Limb (tissue), 2 donors: ENCODE measurements around the gene MED27.
A peak's percentile ranks its signal among the peaks of the same experiment; 100 is the strongest.

Experiments
- DNase-seq, 2 donors: peaks; one replicate each; pipeline ENCODE4 v3.0.0-alpha.2; 2016; ENCODE audit errors: extremely low spot score in 2 of 2

MED27 gene

DNA sequence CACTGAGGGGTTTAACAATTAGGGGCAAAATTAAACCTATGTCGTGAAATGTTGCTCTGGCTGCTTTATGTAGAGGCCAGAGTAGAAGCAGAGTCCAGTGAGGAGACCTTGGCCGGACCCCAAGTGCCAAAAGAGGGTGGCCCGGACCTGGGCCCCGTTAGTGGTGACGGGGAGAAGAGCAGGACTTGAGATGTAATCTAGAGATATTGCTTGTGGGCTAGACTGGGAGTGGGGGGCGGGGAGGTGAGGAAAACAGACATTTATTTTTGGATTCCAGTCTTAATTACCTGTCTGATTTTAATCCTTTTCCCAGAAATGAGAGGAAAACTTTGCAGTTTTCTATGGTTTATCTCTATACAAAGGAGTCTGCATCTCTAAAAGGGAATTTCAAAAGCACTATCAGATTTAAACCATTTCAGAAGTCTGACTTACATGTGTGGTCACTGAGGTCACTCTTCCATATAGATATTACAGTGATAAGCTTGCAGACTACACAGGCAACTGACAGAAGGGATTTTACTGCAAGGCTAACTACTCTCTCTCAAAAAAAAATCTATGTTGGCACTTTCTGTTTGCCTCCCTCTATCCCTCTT lies 108.1 kb downstream of the MED27 start:
- DNase-seq, result no peak

DNA sequence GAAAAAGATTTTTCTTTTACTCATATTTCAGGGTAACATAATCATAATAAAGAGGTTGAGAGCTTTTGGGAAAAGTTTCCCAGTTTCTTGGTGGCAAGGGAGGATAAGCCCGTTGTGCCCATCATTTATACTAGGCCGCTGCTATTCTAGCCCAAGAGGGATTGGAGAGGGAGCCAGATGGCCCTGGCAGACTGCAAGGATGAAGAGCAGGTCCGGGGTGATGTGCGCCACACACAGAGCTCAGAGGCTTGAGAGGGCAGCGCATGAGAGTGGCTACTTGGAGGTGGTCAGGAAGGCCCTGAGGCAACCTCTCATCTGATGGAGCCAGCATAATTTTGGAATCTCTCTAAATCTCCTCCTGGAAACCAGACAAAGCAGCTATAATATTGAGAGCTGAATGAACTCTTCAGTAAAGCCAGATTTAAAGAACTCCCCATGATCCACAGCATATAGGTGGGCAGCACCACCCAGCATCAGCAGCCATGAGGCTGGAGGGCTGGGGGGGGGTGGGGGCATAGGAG lies 110.1 kb downstream of the MED27 start:
- no peak for DNase-seq

- DNase-seq, result no peak
These were observed 111.0 kb downstream of the MED27 start for GRCh38 chr9:131968632-131969031.

GRCh38 chr9:131965841-131966240 lies 113.8 kb downstream of the MED27 start:
- DNase-seq, result no peak

- no peak for DNase-seq
These were observed 114.6 kb downstream of the MED27 start for GRCh38 chr9:131965103-131965502.

DNA sequence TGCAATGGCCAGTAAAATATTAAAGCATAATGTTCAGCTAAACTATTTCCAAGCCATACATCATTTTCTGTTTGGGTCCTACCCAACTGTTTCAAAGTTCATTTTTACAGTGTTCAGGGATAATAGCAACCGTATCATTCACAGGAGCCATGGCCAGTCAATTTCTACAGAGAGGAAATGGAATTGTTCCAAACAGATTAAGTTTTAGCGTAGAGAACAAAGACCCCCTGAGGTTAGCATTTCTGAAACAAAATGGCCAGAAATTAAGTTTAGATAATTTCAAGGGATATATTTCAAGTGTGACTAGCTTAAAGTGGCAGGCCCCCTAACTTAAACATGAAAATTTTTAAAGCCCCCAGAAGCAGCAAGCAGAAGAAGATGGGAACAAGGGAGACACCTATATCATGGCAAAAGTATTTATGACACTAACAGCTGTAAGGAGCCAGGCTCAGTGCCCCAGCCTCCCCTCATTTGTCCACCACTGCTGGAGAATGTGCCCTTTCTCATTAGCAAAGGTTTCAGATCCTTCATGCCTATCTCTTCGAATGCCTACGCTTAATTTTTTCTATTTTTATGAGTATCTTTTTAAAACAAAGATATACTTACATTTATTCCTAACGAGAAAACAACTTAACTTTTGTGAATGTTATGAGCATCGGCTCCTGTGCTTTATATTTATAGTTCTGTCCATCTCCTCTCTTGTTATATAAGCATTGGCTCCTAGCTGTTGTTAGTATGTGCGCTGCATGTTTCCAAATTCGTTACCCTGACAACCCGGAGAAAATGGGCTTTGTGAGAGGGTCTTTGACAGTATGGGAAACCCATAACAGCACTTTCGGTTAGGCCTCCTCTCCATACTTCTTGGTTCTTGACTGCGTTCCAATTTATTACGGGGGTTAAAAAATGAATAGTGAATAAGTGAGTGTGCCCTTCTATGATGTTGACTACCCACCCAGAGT lies 116.3 kb downstream of the MED27 start:
- DNase-seq, result peak in 1 of 2 donors; percentile 32

DNA sequence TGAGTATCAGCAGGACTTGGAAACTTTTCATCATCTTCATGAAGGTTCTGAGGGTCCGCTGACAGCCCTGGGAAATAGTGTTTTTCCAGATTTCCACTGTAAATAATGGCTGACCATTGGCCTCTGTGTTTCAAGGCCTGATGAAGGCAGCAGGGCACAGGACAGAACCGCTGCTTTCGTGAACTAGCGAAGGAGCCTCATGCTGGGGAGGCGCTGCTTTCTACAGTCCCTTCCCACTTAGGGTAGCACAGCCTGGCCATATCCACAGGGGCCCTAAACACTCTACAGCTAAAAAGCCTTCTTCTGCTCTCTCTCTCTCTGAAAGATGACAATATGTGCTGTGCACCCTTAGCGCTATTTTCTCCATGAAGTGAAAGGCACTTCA lies 118.2 kb downstream of the MED27 start:
- no peak for DNase-seq

DNA sequence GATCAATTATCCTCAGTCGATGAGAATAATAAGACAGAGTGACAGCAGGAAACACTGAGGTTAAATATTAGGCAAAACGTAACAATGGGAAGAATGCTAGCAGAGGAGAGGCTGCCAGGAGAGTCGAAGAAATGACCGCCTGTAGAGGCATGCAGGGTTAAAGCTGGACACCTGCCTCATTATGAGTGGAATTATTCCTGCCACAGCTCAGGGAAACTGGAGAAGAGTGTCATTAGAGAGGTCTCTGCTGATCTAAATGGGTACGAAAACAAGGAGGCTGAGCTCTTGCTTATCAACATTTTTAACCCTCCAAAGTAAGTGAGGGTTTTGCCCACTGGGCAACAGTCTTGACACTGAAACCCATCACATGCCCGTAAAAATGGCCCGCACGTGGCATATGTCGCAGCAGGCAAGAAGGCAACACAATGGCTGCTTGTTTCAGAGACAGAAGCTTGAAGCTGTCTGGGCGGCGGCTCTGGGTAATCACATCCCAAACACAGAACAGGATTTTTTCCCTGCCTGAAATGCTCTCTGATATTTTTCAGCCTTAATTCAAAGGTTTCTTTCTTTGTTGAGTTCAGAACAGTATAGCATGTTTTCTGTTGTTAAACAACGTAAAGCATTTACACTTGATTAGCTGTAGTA lies 118.7 kb downstream of the MED27 start:
- DNase-seq, result no peak

- no peak for DNase-seq
These were observed 119.4 kb downstream of the MED27 start for GRCh38 chr9:131960311-131960710.

- no peak for DNase-seq
These were observed 119.8 kb downstream of the MED27 start for GRCh38 chr9:131959887-131960286.

DNA sequence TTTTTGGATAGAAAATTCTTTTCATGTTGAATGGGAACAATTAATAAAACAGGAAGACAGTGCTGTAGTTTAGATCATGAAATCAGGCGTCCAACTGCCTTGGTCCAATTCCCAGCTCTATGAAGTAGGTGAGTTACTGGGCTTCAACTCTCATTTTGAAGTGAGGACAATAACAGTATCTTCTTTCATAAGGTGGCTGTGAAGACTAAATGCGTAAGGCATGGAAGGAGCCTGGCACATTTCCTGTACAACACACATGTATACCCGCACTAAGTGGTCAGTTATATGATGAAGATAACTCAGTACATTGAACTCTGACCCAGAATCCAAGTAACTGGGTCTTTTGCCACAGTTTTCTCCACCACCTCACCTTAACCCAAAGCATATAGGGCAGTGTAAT lies 120.6 kb downstream of the MED27 start:
- no peak for DNase-seq

DNA sequence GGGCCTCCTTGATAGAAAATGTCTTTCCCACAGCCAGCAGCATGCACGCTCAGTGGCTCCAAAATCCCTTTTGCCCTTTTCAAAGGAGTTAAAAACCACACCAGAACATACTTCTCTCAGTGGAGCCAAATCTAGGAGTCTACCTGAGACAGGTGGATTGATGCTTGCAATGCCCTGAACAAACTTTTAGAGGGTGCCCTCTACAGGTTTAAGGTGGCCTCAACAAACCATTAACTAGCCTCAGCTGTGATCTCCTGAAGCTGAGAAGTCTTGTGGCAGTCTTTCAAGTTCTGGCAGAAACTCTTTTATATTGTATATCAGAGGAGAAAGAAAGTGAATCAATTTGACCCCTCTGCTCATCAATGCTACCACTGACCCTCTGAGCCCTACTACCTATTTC lies 125.4 kb downstream of the MED27 start:
- DNase-seq, result no peak

DNA sequence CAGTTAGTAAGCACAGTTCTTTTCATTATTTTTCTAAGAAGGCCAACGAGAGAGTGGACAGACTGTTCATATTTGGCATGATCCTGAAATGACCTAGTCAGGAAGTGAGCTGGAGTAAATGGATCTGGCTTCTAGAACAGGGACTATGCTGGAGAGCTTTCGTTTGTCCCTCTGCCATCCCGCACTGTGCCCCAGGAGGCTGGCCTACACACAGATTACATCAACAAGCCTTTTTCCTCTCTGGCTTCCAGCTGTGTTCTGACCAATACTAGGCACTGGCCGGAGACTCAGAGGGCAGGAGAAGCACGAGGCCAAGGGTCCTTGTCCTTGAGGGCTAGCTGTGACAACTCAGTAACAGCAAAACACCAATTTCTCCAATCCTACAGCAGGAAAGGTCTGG lies 127.8 kb downstream of the MED27 start:
- no peak for DNase-seq

- DNase-seq, result no peak
These were observed 128.5 kb downstream of the MED27 start for GRCh38 chr9:131951155-131951554.

DNA sequence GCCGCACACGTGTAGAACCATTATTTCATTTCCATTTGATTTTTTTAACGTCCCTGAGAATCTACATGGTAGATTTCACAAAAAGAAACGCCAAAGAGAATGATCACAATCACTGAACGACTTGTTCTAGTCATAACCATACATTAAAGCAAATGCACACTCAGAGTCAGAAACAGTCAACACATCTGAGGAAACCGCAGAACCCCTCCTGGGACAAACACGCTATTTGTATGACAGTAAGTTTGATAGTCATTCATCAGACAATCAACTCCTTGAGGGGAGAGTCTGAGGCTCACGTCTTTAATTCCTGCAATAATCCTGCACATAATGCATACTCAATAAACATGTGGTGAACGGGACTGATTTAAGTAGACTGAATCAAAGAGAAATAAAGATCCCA lies 129.2 kb downstream of the MED27 start:
- DNase-seq, result no peak

- no peak for DNase-seq
These were observed 133.5 kb downstream of the MED27 start for GRCh38 chr9:131946180-131946579.

GRCh38 chr9:131943351-131943841 lies 136.3 kb downstream of the MED27 start:
- DNase-seq, result no peak

- DNase-seq, result no peak
These were observed 137.4 kb downstream of the MED27 start for GRCh38 chr9:131942146-131942720.

GRCh38 chr9:131937451-131937850 lies 142.2 kb downstream of the MED27 start:
- no peak for DNase-seq

- no peak for DNase-seq
These were observed 142.7 kb downstream of the MED27 start for GRCh38 chr9:131936929-131937328.

DNA sequence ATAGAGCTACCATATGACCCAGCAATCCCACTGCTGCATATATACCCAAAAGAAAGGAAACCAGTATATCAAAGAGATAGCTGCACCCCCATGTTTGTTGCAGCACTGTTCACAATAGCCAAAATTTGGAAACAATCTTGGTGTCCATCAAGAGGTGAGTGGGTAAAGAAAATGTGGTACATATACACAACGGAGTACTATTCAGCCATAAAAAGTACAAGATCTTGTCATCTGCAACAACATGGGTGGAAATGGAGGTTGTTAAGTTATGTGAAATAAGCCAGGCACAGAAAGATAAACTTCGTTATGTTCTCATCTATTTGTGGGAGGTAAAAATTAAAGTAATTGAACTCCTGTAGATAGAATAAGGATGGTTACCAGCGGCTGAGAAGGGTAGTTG lies 145.0 kb downstream of the MED27 start:
- DNase-seq, result no peak

GRCh38 chr9:131927091-131927490 lies 152.6 kb downstream of the MED27 start:
- no peak for DNase-seq
